Measurements from ENCODE around the gene GTF3A.

DNA sequence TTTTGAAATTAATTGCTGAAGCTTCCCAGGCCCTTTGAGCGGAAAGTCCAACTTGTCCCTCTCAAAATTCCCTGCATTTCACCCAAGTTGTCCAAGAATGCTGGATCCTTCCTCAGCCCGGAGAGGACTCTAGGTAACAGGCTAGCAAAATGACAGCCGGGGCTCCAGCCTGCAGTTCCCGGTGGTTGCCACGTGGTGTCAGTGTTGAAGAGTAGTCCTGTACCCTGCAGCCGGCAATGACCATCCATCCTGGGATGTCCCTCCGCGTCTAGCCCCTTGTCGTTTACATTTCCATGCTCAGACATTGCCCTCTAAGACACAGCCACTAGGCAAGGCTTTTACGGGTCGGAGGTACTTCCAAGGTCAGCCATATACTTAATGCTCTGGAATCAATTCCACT is 57.3 kb downstream of the GTF3A start:
- no peak for TF ChIP-seq POLR2A (IDR thresholded peaks at IDR 0.05; ENCODE audit: extremely low read depth, insufficient read length)
- TF ChIP-seq, protein P1, sequence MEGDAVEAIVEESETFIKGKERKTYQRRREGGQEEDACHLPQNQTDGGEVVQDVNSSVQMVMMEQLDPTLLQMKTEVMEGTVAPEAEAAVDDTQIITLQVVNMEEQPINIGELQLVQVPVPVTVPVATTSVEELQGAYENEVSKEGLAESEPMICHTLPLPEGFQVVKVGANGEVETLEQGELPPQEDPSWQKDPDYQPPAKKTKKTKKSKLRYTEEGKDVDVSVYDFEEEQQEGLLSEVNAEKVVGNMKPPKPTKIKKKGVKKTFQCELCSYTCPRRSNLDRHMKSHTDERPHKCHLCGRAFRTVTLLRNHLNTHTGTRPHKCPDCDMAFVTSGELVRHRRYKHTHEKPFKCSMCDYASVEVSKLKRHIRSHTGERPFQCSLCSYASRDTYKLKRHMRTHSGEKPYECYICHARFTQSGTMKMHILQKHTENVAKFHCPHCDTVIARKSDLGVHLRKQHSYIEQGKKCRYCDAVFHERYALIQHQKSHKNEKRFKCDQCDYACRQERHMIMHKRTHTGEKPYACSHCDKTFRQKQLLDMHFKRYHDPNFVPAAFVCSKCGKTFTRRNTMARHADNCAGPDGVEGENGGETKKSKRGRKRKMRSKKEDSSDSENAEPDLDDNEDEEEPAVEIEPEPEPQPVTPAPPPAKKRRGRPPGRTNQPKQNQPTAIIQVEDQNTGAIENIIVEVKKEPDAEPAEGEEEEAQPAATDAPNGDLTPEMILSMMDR (IDR thresholded peaks at IDR 0.05; ENCODE audit: low read depth, low read length) = peak; percentile 78
